Common myeloid progenitor, CD34-positive (primary cell): ENCODE measurements around the gene NKAIN4.

Source experiments
- CTCF ChIA-PET: fragments of 350-600 bp; sonication (Branson Sonifier 250); formaldehyde crosslinking; loops from one replicate; lab custom pipeline; 2021; ENCODE audit warnings: antibody characterized with exemption; lab: Charles Lee
- POLR2A ChIA-PET: fragments of 350-600 bp; sonication (Branson Sonifier 250); formaldehyde crosslinking; loops from one replicate; lab custom pipeline; 2021; ENCODE audit warnings: antibody characterized with exemption; lab: Charles Lee
- DNase-seq, 3 donors: peaks; one replicate each; pipeline versions ENCODE4 v3.0.0 to v3.0.0-alpha.2; 2013
- H3K27ac ChIP-seq, 2 experiments: 1 replicate in 1 of 2; 2 replicates in 1 of 2; pipeline ENCODE4 v1.7.0; 2013; ENCODE audit warnings: inconsistent platforms in 2 of 2, low read length in 2 of 2, mild to moderate bottlenecking in 2 of 2, low read depth in 1 of 2, moderate library complexity in 1 of 2; ENCODE audit not compliant: severe bottlenecking in 2 of 2, insufficient read depth in 1 of 2, poor library complexity in 1 of 2
- H3K27me3 ChIP-seq, 5 experiments: replicated peaks in 2 of 5; 1 replicate in 3 of 5; 2 replicates in 2 of 5; pipeline versions ENCODE4 v1.6.1 to v1.7.0; 2013; ENCODE audit warnings: low read length in 4 of 5, mild to moderate bottlenecking in 2 of 5, moderate library complexity in 2 of 5, inconsistent platforms in 1 of 5; ENCODE audit not compliant: insufficient read depth in 5 of 5, control insufficient read depth in 4 of 5
- H3K36me3 ChIP-seq, 4 experiments: 1 replicate in 2 of 4; 2 replicates in 2 of 4; pipeline versions ENCODE4 v1.6.1 to v1.7.0; 2013; ENCODE audit warnings: low read length in 3 of 4, control low read depth in 1 of 4, mild to moderate bottlenecking in 1 of 4; ENCODE audit not compliant: control insufficient read depth in 4 of 4, insufficient read depth in 4 of 4
- H3K4me1 ChIP-seq, 4 experiments: 1 replicate in 3 of 4; 2 replicates in 1 of 4; pipeline versions ENCODE4 v1.6.1 to v1.7.1; 2013; ENCODE audit warnings: low read length in 3 of 4, mild to moderate bottlenecking in 3 of 4, control low read depth in 1 of 4, inconsistent platforms in 1 of 4, moderate library complexity in 1 of 4; ENCODE audit not compliant: control insufficient read depth in 4 of 4, insufficient read depth in 4 of 4; ENCODE audit errors: control extremely low read depth in 1 of 4
- H3K4me3 ChIP-seq, 7 experiments: 1 replicate in 4 of 7; 2 replicates in 3 of 7; pipeline versions ENCODE4 v1.5.1 to v1.7.0; 2013; ENCODE audit warnings: mild to moderate bottlenecking in 7 of 7, low read length in 6 of 7, moderate library complexity in 6 of 7, inconsistent platforms in 2 of 7, low read depth in 2 of 7, control low read depth in 1 of 7; ENCODE audit not compliant: insufficient read depth in 4 of 7, control insufficient read depth in 1 of 7; ENCODE audit errors: extremely low read depth in 1 of 7
- H3K9me3 ChIP-seq, 5 experiments: 1 replicate in 4 of 5; 2 replicates in 1 of 5; pipeline versions ENCODE4 v1.6.1 to v1.7.1; 2013; ENCODE audit warnings: low read length in 4 of 5, mild to moderate bottlenecking in 2 of 5, inconsistent platforms in 1 of 5, low read depth in 1 of 5, moderate library complexity in 1 of 5; ENCODE audit not compliant: control insufficient read depth in 4 of 5, insufficient read depth in 2 of 5; ENCODE audit errors: control extremely low read depth in 1 of 5
- whole genome bisulfite sequencing: methylation state at CpG from one replicate; pipeline ENCODE4 v1.1.5; 2013; ENCODE audit not compliant: insufficient coverage; 5-methylcytosine and 5-hydroxymethylcytosine counted together

NKAIN4 gene

GRCh38 chr20:63270606-63271325, 16.5 kb upstream of the NKAIN4 start:
- H3K9me3 ChIP-seq = no peaks in the 10 kb centered on the region
- CTCF ChIA-PET = interaction anchor here (1.0 kb wide), 1 partner anchor 46 kb away, joined by 3 read pairs; no protein-coding TSS in a partner anchor
- no peak for DNase-seq
- peaks cover 0 to 28% (median 9%) of the 10 kb centered on the region in 5 experiments for H3K27me3 ChIP-seq
- 98% methylated on average over 9 of the region's 9 CpGs for WGBS
- no peak overlapping the region for H3K4me3 ChIP-seq
- peaks cover 0 to 4% (median 2%) of the 10 kb centered on the region in 4 experiments for H3K36me3 ChIP-seq
- peaks cover 0 to 20% (median 14%) of the 10 kb centered on the region in 4 experiments for H3K4me1 ChIP-seq
- POLR2A ChIA-PET = no interaction called here
- H3K27ac ChIP-seq = no peak overlapping the region

GRCh38 chr20:63269724-63270123, 15.5 kb upstream of the NKAIN4 start:
- Histone ChIP-seq H3K4me1 (peaks cover 0 to 20% (median 13%) of the 10 kb centered on the region in 4 experiments), H3K27me3 (peaks cover 0 to 36% (median 9%) of the 10 kb centered on the region in 5 experiments), H3K9me3 (no peaks in the 10 kb centered on the region), H3K27ac (no peak overlapping the region), H3K4me3 (no peak overlapping the region), H3K36me3 (no peaks in the 10 kb centered on the region)
- 96% methylated on average over 9 of the region's 9 CpGs for WGBS
- CTCF ChIA-PET = no interaction called here
- DNase-seq = no peak
- POLR2A ChIA-PET = no interaction called here

GRCh38 chr20:63268671-63269439, 14.6 kb upstream of the NKAIN4 start:
- Histone ChIP-seq H3K27ac (no peak overlapping the region), H3K4me3 (no peak overlapping the region), H3K36me3 (no peaks in the 10 kb centered on the region), H3K27me3 (peaks cover 0 to 45% (median 9%) of the 10 kb centered on the region in 5 experiments), H3K9me3 (no peaks in the 10 kb centered on the region), H3K4me1 (peaks cover 0 to 13% (median 9%) of the 10 kb centered on the region in 4 experiments)
- ChIA-PET CTCF (no interaction called here), POLR2A (no interaction called here)
- 82% methylated on average over 13 of the region's 18 CpGs for WGBS
- no peak for DNase-seq

GRCh38 chr20:63268256-63268655, 14.0 kb upstream of the NKAIN4 start:
- Histone ChIP-seq H3K27ac (no peak overlapping the region), H3K36me3 (no peaks in the 10 kb centered on the region), H3K27me3 (peaks cover 0 to 48% (median 9%) of the 10 kb centered on the region in 5 experiments), H3K4me1 (peaks cover 0 to 7% (median 3%) of the 10 kb centered on the region in 4 experiments), H3K9me3 (no peaks in the 10 kb centered on the region), H3K4me3 (no peak overlapping the region)
- POLR2A ChIA-PET = no interaction called here
- CTCF ChIA-PET = no interaction called here
- 80% methylated on average over 3 of the region's 7 CpGs for WGBS
- no peak for DNase-seq

- Histone ChIP-seq H3K9me3 (no peaks in the 10 kb centered on the region), H3K27me3 (peaks cover 0 to 54% (median 13%) of the 10 kb centered on the region in 5 experiments), H3K4me1 (peaks cover 0 to 4% (median 1%) of the 10 kb centered on the region in 4 experiments), H3K36me3 (no peaks in the 10 kb centered on the region), H3K4me3 (no peak overlapping the region), H3K27ac (no peak overlapping the region)
- ChIA-PET POLR2A (no interaction called here), CTCF (interaction anchor here (1.4 kb wide), 1 partner anchor 12 kb away, joined by 3 read pairs; no protein-coding TSS in a partner anchor)
- DNase-seq = no peak
- 75% methylated on average over 6 of the region's 9 CpGs for WGBS
These were observed 13.4 kb upstream of the NKAIN4 start for GRCh38 chr20:63267691-63268090.

GRCh38 chr20:63265891-63266515, 11.7 kb upstream of the NKAIN4 start:
- H3K27me3 ChIP-seq = peaks cover 2 to 70% (median 22%) of the 10 kb centered on the region in 5 experiments
- CTCF ChIA-PET = interaction anchor here (0.5 to 1.3 kb wide), 3 partner anchors 9 to 925 kb away, joined by 3 read pairs; no protein-coding TSS in a partner anchor
- WGBS = 84% methylated on average over 12 of the region's 12 CpGs
- H3K27ac ChIP-seq = no peak overlapping the region
- no peaks in the 10 kb centered on the region for H3K36me3 ChIP-seq
- no peak for DNase-seq
- POLR2A ChIA-PET = no interaction called here
- peaks cover 0 to 2% (median 0%) of the 10 kb centered on the region in 4 experiments for H3K4me1 ChIP-seq
- H3K9me3 ChIP-seq = no peaks in the 10 kb centered on the region
- H3K4me3 ChIP-seq = no peak overlapping the region
